ENCODE results near the gene PMF1. TPM values are rescaled to one million over a fixed set of nuclear protein-coding genes. Genes with fewer than 3 reads are reported as not detected.
A peak's percentile ranks its signal among the peaks of the same experiment; 100 is the strongest.

Gene PMF1
- total RNA-seq, 8 experiments from 2014 or later: 19.8 to 131 (median 46.3) TPM

DNA sequence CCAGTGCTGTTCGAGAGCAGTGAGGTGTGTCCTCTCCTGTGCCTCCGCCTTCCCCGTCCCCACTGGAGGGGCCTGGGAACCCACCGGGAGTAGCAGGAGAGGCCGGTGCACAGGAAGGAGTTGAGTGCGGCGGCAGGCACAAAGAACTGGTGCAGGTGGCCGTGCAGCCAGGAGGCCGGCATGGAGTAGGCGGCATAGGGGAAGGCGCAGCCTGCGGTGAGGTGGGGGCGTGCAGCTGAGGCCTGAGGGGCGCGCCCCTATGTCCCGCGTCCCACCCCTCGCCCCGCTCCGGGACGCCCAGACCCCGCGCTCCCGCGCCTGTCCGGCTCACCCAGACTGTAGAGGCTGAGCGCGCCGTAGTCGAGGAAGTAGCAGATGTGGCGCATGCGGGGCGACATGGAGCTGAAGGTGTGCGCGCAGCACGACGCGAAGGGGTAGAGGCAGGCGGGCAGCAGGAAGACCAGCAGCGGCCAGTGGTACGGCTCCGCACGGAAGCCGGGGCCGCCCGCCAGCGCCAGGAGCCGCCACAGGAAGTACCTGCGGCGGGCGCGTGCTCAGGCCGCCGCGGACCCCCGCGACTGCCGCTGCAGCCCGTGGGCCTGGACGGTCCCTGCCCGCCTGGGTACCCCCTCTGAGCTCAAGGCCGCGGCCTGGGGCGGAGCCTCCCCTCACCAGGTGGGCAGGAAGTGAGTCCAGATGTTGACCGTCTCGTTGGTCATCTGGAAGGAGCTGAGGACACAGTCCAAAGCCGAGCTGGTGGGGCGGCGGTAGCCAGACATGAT lies 32.8 kb downstream of the PMF1 start:
- ATAC-seq (replicated peaks in 6 of 8): peak in 4 of 8 experiments; percentile 6 to 51 (median 20)
- H3K4me1 ChIP-seq (replicated peaks in 1 of 2): peaks cover 0 to 8% of the 10 kb centered on the region in 2 donors
- no peak overlapping the region for H3K27ac ChIP-seq
- 14 to 56% (median 18%) methylated on average over 8 to 45 of the region's 69 CpGs; no CpG with 5 or more reads in 6 of the 10 experiments for WGBS, 10 experiments
- in situ Hi-C loops (cut with MboI; ENCODE audit: low pct_unique_long_range_greater_than_20kb in 2 of 9, low sequenced_read_pairs in 9 of 9, unreplicated experiment in 9 of 9): loop anchor here in 3 of 9 experiments (25.0 kb wide), 2 partner anchors 108 to 158 kb away; partner anchors contain the start of gene MEX3A (in 2 of the 3)
- H3K4me3 ChIP-seq: no peak overlapping the region

DNA sequence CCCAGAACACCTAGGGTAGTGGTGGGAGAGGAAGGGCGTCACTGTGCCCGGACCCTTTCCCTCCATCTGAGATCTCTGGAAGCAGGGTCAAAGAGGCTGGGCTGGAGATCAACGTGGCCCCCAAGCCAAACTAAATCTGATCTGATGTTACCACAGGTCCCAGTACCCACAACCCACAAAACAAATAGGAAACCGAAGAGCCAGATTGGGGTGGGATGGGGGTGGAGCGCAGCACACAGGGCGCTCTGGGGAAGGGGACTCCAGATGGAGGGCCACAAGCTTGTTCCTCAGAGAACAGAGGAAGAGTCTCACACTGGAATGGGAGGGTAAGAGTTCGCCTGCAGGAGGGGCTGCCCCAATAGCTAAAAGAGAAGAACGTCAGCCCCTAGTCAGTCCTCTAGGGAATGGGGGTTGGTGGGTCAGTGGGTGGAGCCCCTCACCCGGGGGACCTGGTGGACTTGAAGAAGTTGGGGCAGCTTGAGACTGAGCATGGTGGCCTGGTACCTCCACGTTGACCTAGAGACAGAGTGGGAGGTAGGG lies 33.5 kb downstream of the PMF1 start:
- WGBS, 10 experiments: 62 to 84% (median 80%) methylated on average over 1 to 8 of the region's 10 CpGs; no CpG with 5 or more reads in 6 of the 10 experiments
- in situ Hi-C loops (cut with MboI; ENCODE audit: low pct_unique_long_range_greater_than_20kb in 2 of 9, low sequenced_read_pairs in 9 of 9, unreplicated experiment in 9 of 9): loop anchor here in 3 of 9 experiments (25.0 kb wide), 2 partner anchors 109 to 159 kb away; partner anchors contain the start of gene MEX3A (in 2 of the 3)
- peaks cover 0 to 8% of the 10 kb centered on the region in 2 donors for H3K4me1 ChIP-seq (replicated peaks in 1 of 2)
- H3K27ac ChIP-seq: no peak overlapping the region
- no peak overlapping the region for H3K4me3 ChIP-seq
- ATAC-seq (replicated peaks in 6 of 8): no peak

DNA sequence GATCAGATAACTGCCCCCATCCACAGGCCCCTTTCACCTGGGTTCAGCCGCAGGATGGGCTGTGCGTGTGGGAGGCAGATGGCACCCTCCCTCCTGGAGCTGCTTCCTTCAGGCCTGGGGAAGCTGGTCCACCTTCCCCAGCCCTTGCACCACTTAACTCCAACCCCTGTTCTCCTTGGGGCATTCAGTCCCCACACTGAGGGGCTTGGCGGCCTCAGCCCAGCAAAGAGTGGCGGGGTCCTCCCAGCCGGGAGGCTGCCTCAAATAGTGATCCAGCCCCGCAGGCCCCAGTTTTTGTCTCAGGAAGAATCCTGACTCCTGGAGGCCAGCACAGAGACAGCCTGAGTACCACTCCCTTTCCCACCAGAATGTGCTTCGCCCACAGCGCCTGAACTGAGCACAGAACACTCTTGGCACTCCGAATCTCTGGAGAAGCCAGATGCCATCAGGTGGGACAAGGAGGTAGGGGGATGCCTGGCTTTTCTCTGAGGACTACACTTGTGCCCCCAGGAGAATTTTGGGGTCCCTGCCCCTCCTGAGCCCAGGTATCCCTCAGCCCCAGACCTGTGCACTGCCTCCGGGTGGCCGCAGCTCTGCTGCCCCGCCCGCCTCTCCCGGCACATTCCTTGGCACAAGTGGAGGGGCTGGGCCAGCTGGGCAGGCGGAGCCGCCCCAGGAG lies 34.1 kb downstream of the PMF1 start:
- in situ Hi-C loops (cut with MboI; ENCODE audit: low pct_unique_long_range_greater_than_20kb in 2 of 9, low sequenced_read_pairs in 9 of 9, unreplicated experiment in 9 of 9): loop anchor here in 3 of 9 experiments (25.0 kb wide), 2 partner anchors 110 to 160 kb away; partner anchors contain the start of gene MEX3A (in 2 of the 3)
- WGBS, 10 experiments: 38 to 92% (median 80%) methylated on average over 1 to 6 of the region's 16 CpGs; no CpG with 5 or more reads in 5 of the 10 experiments
- Histone ChIP-seq H3K27ac (no peak overlapping the region), H3K4me1 (replicated peaks in 1 of 2) (peaks cover 0 to 8% of the 10 kb centered on the region in 2 donors), H3K4me3 (no peak overlapping the region)
- peak in 3 of 8 experiments; percentile 22 to 64 (median 60) for ATAC-seq (replicated peaks in 6 of 8)

DNA sequence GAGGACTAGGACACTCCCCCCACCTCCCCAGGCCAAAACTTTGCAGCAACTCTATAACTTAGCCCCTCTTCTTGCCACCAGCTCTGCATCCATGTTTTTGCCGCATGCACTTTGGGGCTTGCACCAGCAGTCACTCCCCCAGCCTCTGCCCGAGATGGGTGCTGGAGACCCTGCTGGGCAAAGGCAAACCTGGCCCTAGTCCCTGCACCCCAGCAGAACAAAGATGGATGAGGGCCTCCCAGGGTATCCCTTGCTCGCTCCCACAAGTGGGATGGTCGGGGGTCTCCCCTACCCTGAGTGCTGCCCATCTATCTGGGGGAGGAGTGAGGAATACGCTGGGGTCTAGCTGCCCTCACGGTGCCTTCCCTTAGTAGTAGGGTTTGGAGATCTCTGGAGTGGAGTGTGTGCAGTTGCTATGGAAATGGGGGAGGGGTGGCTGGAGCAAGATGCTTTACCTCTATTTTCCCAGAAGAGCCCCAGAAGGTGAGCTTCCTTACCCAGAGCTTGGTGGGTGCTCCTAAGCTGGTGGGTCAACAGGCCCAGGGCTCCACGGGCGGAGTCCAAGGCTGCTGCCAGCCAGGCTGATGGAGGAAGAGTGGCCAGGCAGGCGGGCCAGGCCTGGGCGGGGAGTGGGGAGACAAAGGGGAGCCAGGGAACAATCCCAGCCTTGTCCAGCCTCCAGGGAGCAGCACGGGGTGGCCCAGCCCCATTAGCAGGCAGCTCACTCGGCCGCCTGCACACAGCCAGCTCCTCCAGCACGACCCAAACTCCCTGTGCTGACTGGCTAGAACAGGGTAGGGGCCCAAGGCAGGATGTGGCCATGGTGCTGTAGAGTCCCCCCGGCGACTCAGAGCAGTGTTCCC lies 34.9 kb downstream of the PMF1 start, which contains the start of gene PAQR6:
PAQR6 (minus strand) TSS at position 597 of the 863 bp plus-strand sequence. CDS start 1,325 bp downstream, outside the sequence.
- Histone ChIP-seq H3K27ac (peak within 1 kb of the TSS in 1 of 2 donors; percentile 3), H3K4me3 (no peak within 1 kb of the TSS), H3K4me1 (replicated peaks in 1 of 2) (peaks cover 0 to 8% of the 10 kb centered on the region in 2 donors)
- peak; percentile 7 to 91 (median 84) for ATAC-seq (replicated peaks in 6 of 8)
- in situ Hi-C loops (cut with MboI; ENCODE audit: low pct_unique_long_range_greater_than_20kb in 2 of 9, low sequenced_read_pairs in 9 of 9, unreplicated experiment in 9 of 9): loop anchor here in 3 of 9 experiments (25.0 kb wide), 2 partner anchors 110 to 160 kb away; partner anchors contain the start of gene MEX3A (in 2 of the 3)
- WGBS, 10 experiments: 19 to 92% (median 65%) methylated on average over 1 to 5 of the region's 16 CpGs; no CpG with 5 or more reads in 5 of the 10 experiments

DNA sequence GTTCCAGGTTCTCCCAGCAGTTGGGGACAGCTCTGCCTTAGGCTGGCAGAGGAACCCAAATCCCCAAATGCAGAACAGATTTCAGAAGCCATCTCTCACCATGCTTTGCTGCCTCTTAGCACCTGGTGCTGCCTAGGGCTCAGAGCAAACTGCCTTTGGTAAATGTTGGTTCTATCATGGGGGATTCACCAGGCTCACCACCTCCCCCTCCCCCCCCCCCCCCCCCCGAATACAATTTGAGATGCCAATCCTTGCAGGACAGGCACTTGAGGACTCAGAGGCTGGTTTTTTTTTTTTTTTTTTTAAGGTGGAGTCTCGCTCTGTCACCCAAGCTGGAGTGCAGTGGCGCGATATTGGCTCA lies 35.5 kb downstream of the PMF1 start:
- in situ Hi-C loops (cut with MboI; ENCODE audit: low pct_unique_long_range_greater_than_20kb in 2 of 9, low sequenced_read_pairs in 9 of 9, unreplicated experiment in 9 of 9): loop anchor here in 3 of 9 experiments (25.0 kb wide), 2 partner anchors 111 to 161 kb away; partner anchors contain the start of gene MEX3A (in 2 of the 3)
- H3K4me3 ChIP-seq: no peak overlapping the region
- H3K27ac ChIP-seq: no peak overlapping the region
- no peak for ATAC-seq (replicated peaks in 6 of 8)
- WGBS, 10 experiments: no CpG with 5 or more reads among the region's 4 CpGs
- peaks cover 0 to 8% of the 10 kb centered on the region in 2 donors for H3K4me1 ChIP-seq (replicated peaks in 1 of 2)

DNA sequence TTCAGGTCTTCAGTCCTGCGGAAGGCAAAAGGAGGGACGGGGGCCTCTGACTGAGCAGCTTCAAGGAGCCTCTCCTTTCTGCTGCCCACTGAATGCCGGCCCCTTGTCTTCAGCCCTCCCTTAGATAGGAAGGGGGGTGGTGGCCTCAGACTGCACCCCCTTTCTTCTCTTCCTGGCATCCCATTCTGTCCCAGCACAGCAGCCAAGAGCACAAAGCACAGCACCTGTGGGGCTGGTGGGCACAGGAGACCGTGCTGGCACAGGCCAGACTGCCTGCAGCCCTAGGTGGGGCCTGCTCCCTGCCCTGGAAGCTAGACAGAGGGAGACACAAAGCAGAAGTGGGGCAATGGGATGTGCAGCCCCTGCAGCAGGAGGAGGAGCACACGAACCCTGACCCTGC lies 36.8 kb downstream of the PMF1 start:
- in situ Hi-C loops (cut with MboI; ENCODE audit: low pct_unique_long_range_greater_than_20kb in 2 of 9, low sequenced_read_pairs in 9 of 9, unreplicated experiment in 9 of 9): loop anchor here in 3 of 9 experiments (25.0 kb wide), 2 partner anchors 112 to 162 kb away; partner anchors contain the start of gene MEX3A (in 2 of the 3)
- no peak overlapping the region for H3K27ac ChIP-seq
- H3K4me1 ChIP-seq (replicated peaks in 1 of 2): peaks cover 0 to 8% of the 10 kb centered on the region in 2 donors
- no peak for ATAC-seq (replicated peaks in 6 of 8)
- 71 to 91% (median 88%) methylated on average over 1 to 4 of the region's 5 CpGs; no CpG with 5 or more reads in 6 of the 10 experiments for WGBS, 10 experiments
- no peak overlapping the region for H3K4me3 ChIP-seq

DNA sequence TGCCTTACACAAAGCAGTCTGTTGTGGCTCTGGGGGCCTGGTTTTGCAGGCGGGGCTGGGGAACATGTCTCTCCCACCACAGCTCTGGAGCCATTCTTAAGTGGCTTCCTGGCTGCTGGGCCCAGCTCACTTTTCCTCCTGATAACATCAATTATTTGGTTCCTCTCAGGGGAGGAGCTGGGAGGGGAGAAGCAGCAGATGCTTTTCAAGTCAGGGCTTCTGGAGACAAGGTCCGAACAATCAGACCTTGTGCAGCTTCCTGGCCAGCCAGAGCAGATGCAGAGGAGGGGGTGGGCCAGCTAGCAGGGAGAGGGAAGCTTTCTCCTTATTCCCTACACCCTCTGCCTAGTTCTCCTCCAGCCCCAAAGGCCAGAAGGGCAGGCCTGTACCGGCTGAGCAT lies 38.7 kb downstream of the PMF1 start:
- no peak for ATAC-seq (replicated peaks in 6 of 8)
- in situ Hi-C loops (cut with MboI; ENCODE audit: low pct_unique_long_range_greater_than_20kb in 2 of 9, low sequenced_read_pairs in 9 of 9, unreplicated experiment in 9 of 9): no loop called here
- H3K27ac ChIP-seq: no peak overlapping the region
- H3K4me3 ChIP-seq: no peak overlapping the region
- peaks cover 0 to 8% of the 10 kb centered on the region in 2 donors for H3K4me1 ChIP-seq (replicated peaks in 1 of 2)
- WGBS, 10 experiments: 0 to 100% (median 79%) methylated on average over 1 to 3 of the region's 3 CpGs; no CpG with 5 or more reads in 7 of the 10 experiments

DNA sequence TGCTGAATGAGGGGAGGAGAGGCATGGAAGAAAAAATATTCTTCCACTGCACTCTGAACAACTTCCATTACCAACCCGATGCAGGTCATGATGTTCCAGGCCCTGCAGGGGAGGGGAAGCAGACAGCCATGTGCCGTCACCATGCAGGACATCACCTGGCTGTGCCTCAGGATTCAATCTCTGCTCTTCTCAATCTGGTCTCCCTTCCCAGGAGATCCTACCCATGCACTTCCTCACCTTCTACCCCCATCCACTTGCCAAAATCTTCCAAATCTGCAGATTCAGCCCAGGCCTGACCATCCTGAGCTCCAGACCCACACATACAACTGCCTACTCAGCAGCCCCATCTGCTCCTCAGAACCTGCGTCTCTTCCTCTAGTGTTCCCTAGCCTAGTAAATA lies 40.8 kb downstream of the PMF1 start:
- WGBS, 10 experiments: 80 to 100% (median 96%) methylated on average over 1 to 3 of the region's 3 CpGs; no CpG with 5 or more reads in 4 of the 10 experiments
- Histone ChIP-seq H3K4me3 (no peak overlapping the region), H3K27ac (no peak overlapping the region), H3K4me1 (replicated peaks in 1 of 2) (no peaks in the 10 kb centered on the region)
- in situ Hi-C loops (cut with MboI; ENCODE audit: low pct_unique_long_range_greater_than_20kb in 2 of 9, low sequenced_read_pairs in 9 of 9, unreplicated experiment in 9 of 9): no loop called here
- no peak for ATAC-seq (replicated peaks in 6 of 8)

DNA sequence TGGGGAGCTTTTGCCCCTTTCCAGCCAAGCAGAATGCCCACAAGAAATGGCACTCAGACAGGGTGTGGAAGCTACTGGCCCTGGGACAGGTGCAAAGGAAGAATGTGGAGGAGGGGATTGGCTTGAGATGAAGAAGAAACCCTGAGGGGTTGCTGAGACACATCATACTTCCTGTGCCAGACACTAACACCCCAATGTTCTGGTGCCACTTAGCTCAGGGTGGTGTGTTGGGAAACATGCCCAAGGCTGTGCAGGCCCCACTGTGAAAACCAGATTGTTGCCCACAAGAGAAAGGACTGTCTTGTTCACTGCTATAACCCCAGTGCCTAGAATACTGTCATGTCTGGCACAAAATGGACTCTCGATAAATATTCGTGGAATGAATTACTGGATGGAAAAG lies 44.9 kb downstream of the PMF1 start:
- ATAC-seq (replicated peaks in 6 of 8): no peak
- Histone ChIP-seq H3K27ac (no peak overlapping the region), H3K4me1 (replicated peaks in 1 of 2) (no peaks in the 10 kb centered on the region), H3K4me3 (no peak overlapping the region)
- in situ Hi-C loops (cut with MboI; ENCODE audit: low pct_unique_long_range_greater_than_20kb in 2 of 9, low sequenced_read_pairs in 9 of 9, unreplicated experiment in 9 of 9): no loop called here
- 51 to 100% (median 93%) methylated on average over 1 to 2 of the region's 2 CpGs; no CpG with 5 or more reads in 4 of the 10 experiments for WGBS, 10 experiments

DNA sequence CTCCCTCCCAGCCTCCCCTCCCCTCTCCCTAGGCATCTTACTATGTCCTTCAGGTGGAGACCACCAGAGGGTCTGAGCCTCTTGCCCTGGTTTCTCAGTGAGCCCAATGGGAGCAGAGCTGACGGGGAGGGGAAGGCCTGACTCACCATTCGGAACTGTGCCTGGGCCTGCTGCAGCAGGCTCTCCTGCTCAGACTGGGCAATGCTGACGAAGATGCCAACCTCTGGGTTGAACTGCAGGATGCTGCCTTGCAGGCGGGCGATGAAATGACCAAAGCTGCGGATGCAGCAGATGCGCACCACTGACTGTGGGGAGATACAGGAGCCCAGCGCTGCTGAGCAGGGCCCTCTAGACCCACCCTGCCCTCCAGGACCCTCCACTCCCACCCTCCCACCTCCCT lies 46.1 kb downstream of the PMF1 start:
- ATAC-seq (replicated peaks in 6 of 8): peak in 1 of 8 experiments; percentile 12
- no peak overlapping the region for H3K27ac ChIP-seq
- H3K4me3 ChIP-seq: no peak overlapping the region
- in situ Hi-C loops (cut with MboI; ENCODE audit: low pct_unique_long_range_greater_than_20kb in 2 of 9, low sequenced_read_pairs in 9 of 9, unreplicated experiment in 9 of 9): no loop called here
- H3K4me1 ChIP-seq (replicated peaks in 1 of 2): no peaks in the 10 kb centered on the region
- WGBS, 10 experiments: 80 to 100% methylated on average over 1 to 6 of the region's 8 CpGs; no CpG with 5 or more reads in 8 of the 10 experiments

DNA sequence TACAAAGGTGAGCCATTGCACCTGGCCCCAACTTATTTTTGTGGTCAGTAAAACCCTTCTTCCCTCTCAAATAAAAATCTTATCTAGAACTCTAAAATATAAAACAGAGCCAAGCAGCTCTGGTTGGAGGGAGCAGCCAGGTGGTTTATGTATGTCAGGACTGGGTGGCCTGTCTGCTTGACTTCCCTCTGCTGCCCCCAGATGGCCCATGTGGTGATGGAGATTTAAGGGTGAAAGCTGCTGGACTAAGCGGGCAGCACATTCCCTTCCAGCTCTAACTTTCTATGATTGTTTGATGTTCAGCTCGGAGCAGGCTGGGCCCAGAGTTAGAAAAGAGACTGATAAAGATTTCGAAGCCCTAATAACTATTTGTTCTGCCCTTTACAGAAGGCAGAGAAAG lies 47.0 kb downstream of the PMF1 start:
- 56 to 100% (median 94%) methylated on average over 1 to 3 of the region's 3 CpGs; no CpG with 5 or more reads in 3 of the 10 experiments for WGBS, 10 experiments
- H3K27ac ChIP-seq: no peak overlapping the region
- H3K4me1 ChIP-seq (replicated peaks in 1 of 2): no peaks in the 10 kb centered on the region
- H3K4me3 ChIP-seq: no peak overlapping the region
- ATAC-seq (replicated peaks in 6 of 8): no peak
- in situ Hi-C loops (cut with MboI; ENCODE audit: low pct_unique_long_range_greater_than_20kb in 2 of 9, low sequenced_read_pairs in 9 of 9, unreplicated experiment in 9 of 9): no loop called here

DNA sequence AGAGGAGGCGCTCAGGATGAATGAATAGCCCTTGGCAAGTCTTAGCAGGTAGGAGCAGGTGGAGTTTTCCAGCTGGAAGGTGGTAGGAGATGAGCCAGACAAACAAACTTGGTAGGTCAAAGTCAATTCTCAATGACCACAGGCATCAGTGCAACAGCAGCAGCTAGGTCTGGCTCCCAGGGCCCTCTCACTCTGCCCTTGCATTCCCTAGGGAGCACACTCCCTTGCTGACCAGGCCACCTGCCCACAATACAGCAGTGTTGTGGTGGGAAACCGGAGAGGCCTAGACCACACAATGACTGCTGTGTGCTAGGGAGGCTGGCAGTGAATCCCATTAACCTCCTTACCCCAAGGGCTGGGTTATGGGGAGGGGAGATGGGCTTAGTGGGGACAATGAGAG lies 48.1 kb downstream of the PMF1 start:
- Histone ChIP-seq H3K4me1 (replicated peaks in 1 of 2) (no peaks in the 10 kb centered on the region), H3K4me3 (no peak overlapping the region), H3K27ac (no peak overlapping the region)
- 90 to 100% (median 100%) methylated on average over 1 to 2 of the region's 2 CpGs; no CpG with 5 or more reads in 4 of the 10 experiments for WGBS, 10 experiments
- ATAC-seq (replicated peaks in 6 of 8): no peak
- in situ Hi-C loops (cut with MboI; ENCODE audit: low pct_unique_long_range_greater_than_20kb in 2 of 9, low sequenced_read_pairs in 9 of 9, unreplicated experiment in 9 of 9): no loop called here

Data from motor neuron (in vitro differentiated cells).